Ramos (cell line): Measurements from ENCODE around the gene CEP83.
"Not testable (repeated sequence)": the region's sequence is repeated elsewhere in the genome, so short reads cannot be mapped to it uniquely, and the experiment has no call there.

ENCODE experiments used
- in situ Hi-C: fragments of 300-500 bp; cut with MboI; formaldehyde crosslinking; loops from one replicate; pipeline ENCODE4 v1.14.3; 2022; ENCODE audit warnings: low sequenced_read_pairs; ENCODE audit not compliant: unreplicated experiment

CEP83 gene

GRCh38 chr12:94318181-94318580 lies 141.5 kb downstream of the CEP83 start:
- in situ Hi-C loops: no loop called here

- in situ Hi-C loops: not testable (repeated sequence)
These were observed 143.1 kb downstream of the CEP83 start for GRCh38 chr12:94316600-94316999.

- in situ Hi-C loops: no loop called here
These were observed 147.3 kb downstream of the CEP83 start for GRCh38 chr12:94312378-94312777.

- in situ Hi-C loops: no loop called here
These were observed 150.3 kb downstream of the CEP83 start for GRCh38 chr12:94309373-94309772.

GRCh38 chr12:94308612-94309011 lies 151.1 kb downstream of the CEP83 start:
- in situ Hi-C loops: no loop called here

GRCh38 chr12:94305130-94305957 lies 154.3 kb downstream of the CEP83 start:
- in situ Hi-C loops: no loop called here

GRCh38 chr12:94304566-94305061 lies 155.1 kb downstream of the CEP83 start:
- in situ Hi-C loops: no loop called here

- in situ Hi-C loops: no loop called here
These were observed 155.7 kb downstream of the CEP83 start for GRCh38 chr12:94304012-94304411.

GRCh38 chr12:94299846-94300245 lies 159.8 kb downstream of the CEP83 start:
- in situ Hi-C loops: no loop called here

- in situ Hi-C loops: no loop called here
These were observed 161.7 kb downstream of the CEP83 start for GRCh38 chr12:94297876-94298505.

GRCh38 chr12:94297096-94297699 lies 162.5 kb downstream of the CEP83 start:
- in situ Hi-C loops: no loop called here

GRCh38 chr12:94290353-94290752 lies 169.3 kb downstream of the CEP83 start:
- in situ Hi-C loops: no loop called here

GRCh38 chr12:94289461-94290312 lies 170.0 kb downstream of the CEP83 start:
- in situ Hi-C loops: no loop called here

GRCh38 chr12:94287245-94287628 lies 172.4 kb downstream of the CEP83 start:
- in situ Hi-C loops: no loop called here

GRCh38 chr12:94286583-94287244 lies 173.0 kb downstream of the CEP83 start:
- in situ Hi-C loops: no loop called here

GRCh38 chr12:94285943-94286582 lies 173.6 kb downstream of the CEP83 start:
- in situ Hi-C loops: no loop called here

- in situ Hi-C loops: no loop called here
These were observed 174.8 kb downstream of the CEP83 start for GRCh38 chr12:94284859-94285258.

- in situ Hi-C loops: no loop called here
These were observed 175.6 kb downstream of the CEP83 start for GRCh38 chr12:94284046-94284445.

GRCh38 chr12:94282675-94283074 lies 177.0 kb downstream of the CEP83 start:
- in situ Hi-C loops: no loop called here
